Stomach (tissue), 4 donors: ENCODE measurements around the gene FETUB.

Experiments
- CTCF ChIP-seq, 7 experiments: fragments of 450-650 bp in 4 of 7; fragments of 200-600 bp in 3 of 7; sonication (generic) in 3 of 7; IDR thresholded peaks; one replicate each; pipeline ENCODE4 v1.5.1; 2016 to 2019; ENCODE audit warnings: antibody characterized with exemption in 7 of 7, control low read depth in 2 of 7, mild to moderate bottlenecking in 1 of 7
- EP300 ChIP-seq: sonication (generic); formaldehyde crosslinking; IDR thresholded peaks from one replicate; pipeline ENCODE4 v1.6.1; 2017; ENCODE audit warnings: antibody characterized with exemption

GRCh38 chr3:186605561-186606545 is 34.3 kb upstream of the FETUB start:
- TF ChIP-seq CTCF (IDR thresholded peaks at IDR 0.05), result no peak
- no peak for TF ChIP-seq EP300
